ENCODE data around the gene RIT2. TPM values are rescaled to one million over a fixed set of nuclear protein-coding genes. Genes with fewer than 3 reads are reported as not detected.

The RIT2 gene
- total RNA-seq, 4 donors from 2014 or later: not detected

DNA sequence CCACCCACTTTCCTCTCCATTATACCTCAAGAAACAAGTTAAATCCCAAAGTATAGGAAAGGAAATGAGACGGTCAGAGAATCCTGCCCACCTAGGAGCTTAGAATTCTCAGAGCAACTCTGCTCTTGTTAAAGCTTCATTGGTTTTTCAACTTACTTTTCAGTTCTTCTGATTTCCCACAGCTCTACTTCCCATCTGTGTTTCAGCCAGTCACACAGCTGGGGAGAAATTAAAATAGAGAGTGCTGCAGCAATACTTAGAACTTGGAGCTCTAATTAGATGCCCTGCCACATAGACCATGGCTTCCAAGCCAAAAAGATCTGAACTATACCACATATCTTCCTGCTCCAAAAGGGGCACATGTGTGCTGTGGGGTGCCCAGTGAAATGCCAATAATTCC, 166.7 kb downstream of the RIT2 start:
- H3K9me3 ChIP-seq: no peaks in the 10 kb centered on the region
- 67% methylated on average over 1 of the region's 1 CpG for WGBS
- no peaks in the 10 kb centered on the region for H3K4me1 ChIP-seq
- no peak for DNase-seq (ENCODE audit: low spot score in 2 of 2)
- H3K4me3 ChIP-seq: no peak overlapping the region
- TF ChIP-seq, protein P1, sequence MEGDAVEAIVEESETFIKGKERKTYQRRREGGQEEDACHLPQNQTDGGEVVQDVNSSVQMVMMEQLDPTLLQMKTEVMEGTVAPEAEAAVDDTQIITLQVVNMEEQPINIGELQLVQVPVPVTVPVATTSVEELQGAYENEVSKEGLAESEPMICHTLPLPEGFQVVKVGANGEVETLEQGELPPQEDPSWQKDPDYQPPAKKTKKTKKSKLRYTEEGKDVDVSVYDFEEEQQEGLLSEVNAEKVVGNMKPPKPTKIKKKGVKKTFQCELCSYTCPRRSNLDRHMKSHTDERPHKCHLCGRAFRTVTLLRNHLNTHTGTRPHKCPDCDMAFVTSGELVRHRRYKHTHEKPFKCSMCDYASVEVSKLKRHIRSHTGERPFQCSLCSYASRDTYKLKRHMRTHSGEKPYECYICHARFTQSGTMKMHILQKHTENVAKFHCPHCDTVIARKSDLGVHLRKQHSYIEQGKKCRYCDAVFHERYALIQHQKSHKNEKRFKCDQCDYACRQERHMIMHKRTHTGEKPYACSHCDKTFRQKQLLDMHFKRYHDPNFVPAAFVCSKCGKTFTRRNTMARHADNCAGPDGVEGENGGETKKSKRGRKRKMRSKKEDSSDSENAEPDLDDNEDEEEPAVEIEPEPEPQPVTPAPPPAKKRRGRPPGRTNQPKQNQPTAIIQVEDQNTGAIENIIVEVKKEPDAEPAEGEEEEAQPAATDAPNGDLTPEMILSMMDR (IDR thresholded peaks at IDR 0.05): no peak
- TF ChIP-seq EP300 (IDR thresholded peaks at IDR 0.05) (no peak), POLR2A (IDR thresholded peaks at IDR 0.05) (no peak), POLR2AphosphoS5 (IDR thresholded peaks at IDR 0.05) (no peak)
- no peak overlapping the region for H3K27ac ChIP-seq
- no peaks in the 10 kb centered on the region for H3K27me3 ChIP-seq
- no peaks in the 10 kb centered on the region for H3K36me3 ChIP-seq

DNA sequence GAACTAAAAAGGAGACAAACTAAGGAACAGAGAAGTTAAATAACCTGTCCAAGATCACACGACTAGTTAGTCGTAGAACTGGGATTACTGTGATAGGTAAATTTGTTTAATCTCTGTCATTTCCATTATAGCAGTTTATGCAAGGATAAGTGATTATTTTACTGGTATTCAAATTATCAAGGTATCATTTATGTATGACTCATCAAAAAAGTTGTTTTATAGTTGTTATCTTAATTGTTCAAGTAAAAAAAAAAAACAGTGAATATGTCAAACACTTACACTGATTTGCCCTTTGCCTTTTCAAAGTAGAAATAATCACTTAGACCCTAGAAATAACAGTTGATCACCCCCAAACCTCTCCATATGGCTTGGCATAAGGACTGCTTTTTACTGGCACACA, 173.6 kb downstream of the RIT2 start:
- TF ChIP-seq EP300 (IDR thresholded peaks at IDR 0.05) (no peak), POLR2AphosphoS5 (IDR thresholded peaks at IDR 0.05) (no peak), POLR2A (IDR thresholded peaks at IDR 0.05) (no peak)
- TF ChIP-seq, protein P1 (IDR thresholded peaks at IDR 0.05): no peak
- H3K27ac ChIP-seq: no peak overlapping the region
- no peaks in the 10 kb centered on the region for H3K36me3 ChIP-seq
- H3K27me3 ChIP-seq: no peaks in the 10 kb centered on the region
- no peak overlapping the region for H3K4me3 ChIP-seq
- no peaks in the 10 kb centered on the region for H3K4me1 ChIP-seq
- WGBS: 79% methylated on average over 2 of the region's 2 CpGs
- H3K9me3 ChIP-seq: no peaks in the 10 kb centered on the region
- no peak for DNase-seq (ENCODE audit: low spot score in 2 of 2)

DNA sequence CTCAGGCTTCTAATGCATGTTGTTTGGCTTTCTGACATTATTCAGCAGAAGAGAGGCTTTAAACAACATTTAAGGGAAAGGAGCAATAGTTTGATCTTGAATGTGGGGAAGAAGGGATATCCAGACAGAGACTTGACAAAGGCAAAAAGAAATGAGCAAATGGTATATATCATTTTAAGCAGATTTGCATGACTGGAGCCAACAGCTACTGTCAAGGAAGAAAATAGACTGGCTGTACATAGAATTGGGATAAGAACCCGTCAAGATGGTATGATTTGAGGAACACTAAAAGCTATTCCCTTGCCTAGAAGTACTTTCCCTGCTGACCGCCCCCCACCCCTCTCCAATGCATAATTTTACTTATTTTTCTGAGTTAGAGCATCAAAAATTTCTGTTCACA, 174.5 kb downstream of the RIT2 start:
- 74% methylated on average over 2 of the region's 2 CpGs for WGBS
- no peak overlapping the region for H3K4me3 ChIP-seq
- H3K9me3 ChIP-seq: no peaks in the 10 kb centered on the region
- no peak for DNase-seq (ENCODE audit: low spot score in 2 of 2)
- no peaks in the 10 kb centered on the region for H3K27me3 ChIP-seq
- no peaks in the 10 kb centered on the region for H3K4me1 ChIP-seq
- TF ChIP-seq, protein P1 (IDR thresholded peaks at IDR 0.05): no peak
- TF ChIP-seq POLR2A (IDR thresholded peaks at IDR 0.05): no peak
- H3K27ac ChIP-seq: no peak overlapping the region
- H3K36me3 ChIP-seq: no peaks in the 10 kb centered on the region

DNA sequence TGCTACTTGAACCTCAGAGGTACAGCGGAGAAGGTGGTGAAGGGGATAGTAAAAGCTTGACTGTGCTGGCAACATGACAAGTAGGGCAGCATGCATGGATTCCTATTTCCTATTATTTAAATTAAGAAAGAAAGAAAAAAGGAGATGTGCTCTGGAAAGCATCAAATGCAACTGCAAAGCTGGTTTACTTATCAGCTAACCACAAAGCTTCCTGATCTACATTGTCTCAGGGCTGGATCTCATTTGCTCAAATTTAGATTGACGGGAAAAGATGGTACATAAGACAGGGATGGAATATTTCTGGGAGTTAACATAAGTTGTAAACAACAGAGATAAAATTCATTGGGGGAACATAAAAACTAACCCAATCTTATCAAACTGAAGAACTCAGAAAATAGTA, 178.0 kb downstream of the RIT2 start:
- Histone ChIP-seq H3K4me1 (no peaks in the 10 kb centered on the region), H3K27ac (no peak overlapping the region), H3K4me3 (no peak overlapping the region), H3K36me3 (no peaks in the 10 kb centered on the region), H3K9me3 (no peaks in the 10 kb centered on the region), H3K27me3 (no peaks in the 10 kb centered on the region)
- TF ChIP-seq, protein P1 (IDR thresholded peaks at IDR 0.05): no peak
- TF ChIP-seq EP300 (IDR thresholded peaks at IDR 0.05) (no peak), POLR2AphosphoS5 (IDR thresholded peaks at IDR 0.05) (no peak), POLR2A (IDR thresholded peaks at IDR 0.05) (no peak)
- WGBS: 79% methylated on average over 2 of the region's 2 CpGs
- no peak for DNase-seq (ENCODE audit: low spot score in 2 of 2)

DNA sequence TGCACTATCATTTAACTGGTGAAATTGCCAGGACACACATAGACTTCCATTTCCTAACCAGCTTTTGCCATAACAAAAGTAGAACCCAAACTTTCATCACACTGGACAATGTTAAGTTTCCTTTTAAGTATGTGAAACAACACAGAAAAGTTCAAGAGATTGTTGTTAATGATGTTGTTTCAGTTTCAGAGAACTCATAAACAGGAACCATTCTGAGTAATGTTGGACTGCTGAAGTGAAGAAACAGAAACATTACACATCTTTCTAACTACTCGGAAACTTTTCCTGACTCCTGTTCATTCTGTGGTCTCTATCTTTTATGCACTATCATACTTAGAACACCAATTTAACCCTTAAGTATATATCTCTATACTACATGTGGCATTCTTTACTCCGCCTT, 179.2 kb downstream of the RIT2 start:
- Histone ChIP-seq H3K9me3 (no peaks in the 10 kb centered on the region), H3K4me3 (no peak overlapping the region), H3K27me3 (no peaks in the 10 kb centered on the region), H3K27ac (no peak overlapping the region), H3K4me1 (no peaks in the 10 kb centered on the region), H3K36me3 (no peaks in the 10 kb centered on the region)
- TF ChIP-seq POLR2A (IDR thresholded peaks at IDR 0.05): no peak
- TF ChIP-seq, protein P1 (IDR thresholded peaks at IDR 0.05): no peak
- no peak for TF ChIP-seq POLR2AphosphoS5 (IDR thresholded peaks at IDR 0.05)
- TF ChIP-seq EP300 (IDR thresholded peaks at IDR 0.05): no peak
- WGBS: 50% methylated on average over 2 of the region's 2 CpGs
- no peak for DNase-seq (ENCODE audit: low spot score in 2 of 2)
